ENCODE measurements around the gene PTPRA. TPM values are rescaled to one million over a fixed set of nuclear protein-coding genes. Genes with fewer than 3 reads are reported as not detected.

Gene PTPRA
- total and polyA plus RNA-seq, 10 of the 15 experiments (the other 5 are each of a cell fraction or from before 2014, with no cell fraction given): 3.9 to 62.1 (median 34.6) TPM

DNA sequence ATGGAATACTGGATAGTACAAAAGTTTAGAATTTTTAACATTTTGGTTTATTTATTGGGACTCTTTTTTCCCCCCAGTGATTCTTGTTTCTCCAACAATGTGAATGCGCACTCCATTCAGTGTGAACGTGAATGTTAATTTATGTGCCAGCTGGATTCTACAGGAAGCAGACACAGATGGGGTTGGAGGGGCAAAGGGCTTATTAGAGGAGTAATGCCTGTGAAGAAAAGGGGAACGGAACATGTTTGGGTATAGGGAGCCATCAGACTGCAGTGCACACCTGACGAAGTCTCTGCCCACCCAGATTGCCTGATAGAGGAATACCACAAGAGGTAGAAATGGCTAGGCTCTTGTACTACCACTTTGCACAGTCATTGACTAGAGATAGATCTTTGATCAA, 48.2 kb downstream of the PTPRA start:
- Histone ChIP-seq H2AFZ (ENCODE audit: control insufficient read depth, low read depth, low read length) (no peak overlapping the region), H3K36me3 (ENCODE audit: control insufficient read depth in 2 of 2, insufficient read depth in 2 of 2, low read length in 1 of 2) (peaks cover 2 to 13% of the 10 kb centered on the region in 2 experiments), H3K27me3 (replicated peaks in 1 of 2; ENCODE audit: control insufficient read depth in 2 of 2, insufficient read depth in 2 of 2, low read length in 1 of 2) (no peaks in the 10 kb centered on the region), H3K4me2 (ENCODE audit: control insufficient read depth, insufficient read depth) (no peak overlapping the region), H3K9me3 (replicated peaks; ENCODE audit: control insufficient read depth, insufficient read depth, low read length) (no peaks in the 10 kb centered on the region), H3K4me1 (ENCODE audit: control insufficient read depth, insufficient read depth, low read length) (no peaks in the 10 kb centered on the region), H3K9ac (ENCODE audit: control insufficient read depth, insufficient read depth, low read length) (no peak overlapping the region), H3K27ac (ENCODE audit: control insufficient read depth, insufficient read depth) (no peak overlapping the region), H4K20me1 (ENCODE audit: control insufficient read depth, insufficient read depth) (no peaks in the 10 kb centered on the region; the same call in 1 of the 2 replicates), H3K4me3 (no peak overlapping the region), H3K79me2 (ENCODE audit: control insufficient read depth, insufficient read depth, low read length) (no peaks in the 10 kb centered on the region; the same call in none of the 2 replicates)
- intact Hi-C loops (cut with micrococcal nuclease; ENCODE audit: unreplicated experiment): no loop called here
- SMC1A ChIA-PET (ENCODE audit: uncharacterized antibody, unreplicated experiment): no interaction called here
- RAD21 ChIA-PET (ENCODE audit: unreplicated experiment): no interaction called here
- 99% methylated on average over 4 of the region's 4 CpGs for WGBS (ENCODE audit: insufficient coverage, insufficient replicate concordance, low lambda C conversion rate, missing lambda C conversion rate)
- ATAC-seq: no peak
- CTCF ChIA-PET: no interaction called here
- FAIRE-seq: no peak
- BruUV-seq (replicated peaks): no TSS peak
- DNase-seq (ENCODE audit: low read depth, low spot score): no peak
- TF ChIP-seq ZNF274 (IDR thresholded peaks at IDR 0.05; ENCODE audit: insufficient read depth, insufficient read length) (no peak), SMAD5 (IDR thresholded peaks at IDR 0.05; ENCODE audit: low read depth) (no peak), IRF3 (IDR thresholded peaks at IDR 0.05) (no peak), RUNX3 (IDR thresholded peaks at IDR 0.05; ENCODE audit: low read length) (no peak), STAT1 (conservative IDR thresholded peaks at IDR 0.05) (no peak)
- TF ChIP-seq, protein P1, sequence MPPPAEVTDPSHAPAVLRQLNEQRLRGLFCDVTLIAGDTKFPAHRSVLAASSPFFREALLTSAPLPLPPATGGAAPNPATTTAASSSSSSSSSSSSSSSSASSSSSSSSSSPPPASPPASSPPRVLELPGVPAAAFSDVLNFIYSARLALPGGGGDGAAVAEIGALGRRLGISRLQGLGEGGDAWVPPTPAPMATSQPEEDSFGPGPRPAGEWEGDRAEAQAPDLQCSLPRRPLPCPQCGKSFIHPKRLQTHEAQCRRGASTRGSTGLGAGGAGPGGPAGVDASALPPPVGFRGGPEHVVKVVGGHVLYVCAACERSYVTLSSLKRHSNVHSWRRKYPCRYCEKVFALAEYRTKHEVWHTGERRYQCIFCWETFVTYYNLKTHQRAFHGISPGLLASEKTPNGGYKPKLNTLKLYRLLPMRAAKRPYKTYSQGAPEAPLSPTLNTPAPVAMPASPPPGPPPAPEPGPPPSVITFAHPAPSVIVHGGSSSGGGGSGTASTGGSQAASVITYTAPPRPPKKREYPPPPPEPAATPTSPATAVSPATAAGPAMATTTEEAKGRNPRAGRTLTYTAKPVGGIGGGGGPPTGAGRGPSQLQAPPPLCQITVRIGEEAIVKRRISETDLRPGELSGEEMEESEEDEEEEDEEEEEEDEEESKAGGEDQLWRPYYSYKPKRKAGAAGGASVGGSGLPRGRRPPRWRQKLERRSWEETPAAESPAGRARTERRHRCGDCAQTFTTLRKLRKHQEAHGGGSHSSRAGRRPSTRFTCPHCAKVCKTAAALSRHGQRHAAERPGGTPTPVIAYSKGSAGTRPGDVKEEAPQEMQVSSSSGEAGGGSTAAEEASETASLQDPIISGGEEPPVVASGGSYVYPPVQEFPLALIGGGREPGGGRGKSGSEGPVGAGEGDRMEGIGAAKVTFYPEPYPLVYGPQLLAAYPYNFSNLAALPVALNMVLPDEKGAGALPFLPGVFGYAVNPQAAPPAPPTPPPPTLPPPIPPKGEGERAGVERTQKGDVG (CRISPR knock-in tag; IDR thresholded peaks at IDR 0.05): no peak
- POLR2A ChIA-PET: no interaction called here
- in situ Hi-C loops (cut with MboI): no loop called here
